GM23338 (cell line): ENCODE measurements around the gene TFB2M. TPM values are rescaled to one million over a fixed set of nuclear protein-coding genes. Genes with fewer than 3 reads are reported as not detected.

ENCODE experiments used
- ATAC-seq: fragments of 200-7000 bp; cut with Tn5 transposase; 3 replicates; pipeline ENCODE4 v1.9.1; 2020
- DNase-seq: peaks from one replicate; pipeline ENCODE4 v3.0.0-alpha.2; 2015; ENCODE audit warnings: low spot score
- H2AFZ ChIP-seq: fragments of 200-600 bp; sonication (generic); 2 replicates; pipeline ENCODE4 v1.8.0; 2016; ENCODE audit warnings: antibody characterized with exemption, mild to moderate bottlenecking, moderate library complexity
- H3F3A ChIP-seq: fragments of 200-600 bp; sonication (generic); replicated peaks from 2 replicates; pipeline ENCODE4 v1.8.0; 2017; ENCODE audit warnings: antibody characterized with exemption, mixed run types, low read depth
- H3K27ac ChIP-seq: fragments of 200-600 bp; sonication (generic); 2 replicates; pipeline ENCODE4 v1.6.1; 2016; ENCODE audit warnings: low read depth
- H3K27me3 ChIP-seq: fragments of 200-600 bp; sonication (generic); 2 replicates; pipeline ENCODE4 v1.8.0; 2016; ENCODE audit warnings: mild to moderate bottlenecking, mixed run types, moderate library complexity; ENCODE audit not compliant: insufficient read depth
- H3K36me3 ChIP-seq: fragments of 200-600 bp; sonication (generic); 2 replicates; pipeline ENCODE4 v1.8.0; 2016; ENCODE audit warnings: mild to moderate bottlenecking; ENCODE audit not compliant: insufficient read depth
- H3K4me1 ChIP-seq: fragments of 200-600 bp; sonication (generic); 2 replicates; pipeline ENCODE4 v1.8.0; 2016; ENCODE audit warnings: mild to moderate bottlenecking, moderate library complexity; ENCODE audit not compliant: insufficient read depth
- H3K4me2 ChIP-seq: fragments of 200-600 bp; sonication (generic); 2 replicates; pipeline ENCODE4 v1.7.1; 2017; ENCODE audit warnings: mixed run types
- H3K4me3 ChIP-seq: fragments of 200-600 bp; sonication (generic); 2 replicates; pipeline ENCODE4 v1.6.1; 2016; ENCODE audit warnings: mixed run types
- H3K79me2 ChIP-seq: fragments of 200-600 bp; sonication (generic); replicated peaks from 2 replicates; pipeline ENCODE4 v1.8.0; 2017; ENCODE audit warnings: mild to moderate bottlenecking; ENCODE audit not compliant: insufficient read depth
- H3K9me2 ChIP-seq: fragments of 200-600 bp; sonication (generic); 2 replicates; pipeline ENCODE4 v1.8.0; 2017; ENCODE audit not compliant: insufficient read depth
- H4K20me1 ChIP-seq: fragments of 200-600 bp; sonication (generic); replicated peaks from 2 replicates; pipeline ENCODE4 v1.8.0; 2017; ENCODE audit warnings: mild to moderate bottlenecking; ENCODE audit not compliant: insufficient read depth
- H3K27ac Mint-ChIP-seq: 2 replicates; pipeline ENCODE4 v1.8.0; 2020; ENCODE audit warnings: inconsistent platforms, mild to moderate bottlenecking, moderate library complexity, mixed read lengths
- H3K27me3 Mint-ChIP-seq: 3 replicates; pipeline ENCODE4 v1.8.0; 2022; ENCODE audit warnings: low read depth, mild to moderate bottlenecking, moderate library complexity, mixed read lengths, inconsistent platforms; ENCODE audit not compliant: insufficient read depth, poor library complexity
- H3K36me3 Mint-ChIP-seq: 3 replicates; pipeline ENCODE4 v1.8.0; 2021; ENCODE audit warnings: low read depth, mild to moderate bottlenecking, inconsistent platforms, moderate library complexity, mixed read lengths
- H3K4me1 Mint-ChIP-seq: 3 replicates; pipeline ENCODE4 v1.8.0; 2020; ENCODE audit warnings: mild to moderate bottlenecking, inconsistent platforms, mixed read lengths
- H3K4me3 Mint-ChIP-seq: 3 replicates; pipeline ENCODE4 v1.8.0; 2021; ENCODE audit warnings: moderate library complexity, mild to moderate bottlenecking, inconsistent platforms, mixed read lengths
- H3K9me3 Mint-ChIP-seq: 3 replicates; pipeline ENCODE4 v1.8.0; 2020; ENCODE audit warnings: moderate library complexity, mild to moderate bottlenecking, inconsistent platforms, mixed read lengths
- CREB1 ChIP-seq: fragments of 250-450 bp; sonication (Bioruptor Pico); IDR thresholded peaks from 2 replicates; pipeline ENCODE4 v1.5.0; 2020; ENCODE audit warnings: low read depth, mild to moderate bottlenecking, moderate library complexity
- ETS1 ChIP-seq: IDR thresholded peaks from 2 replicates; pipeline ENCODE4 v1.6.1; 2016; ENCODE audit warnings: antibody characterized with exemption
- EZH2 ChIP-seq: fragments of 200-600 bp; sonication (generic); IDR thresholded peaks from one replicate; pipeline ENCODE4 v1.8.0; 2017; ENCODE audit warnings: antibody characterized with exemption, mild to moderate bottlenecking, low read depth; ENCODE audit not compliant: unreplicated experiment
- EZH2phosphoT487 ChIP-seq: fragments of 200-600 bp; sonication (generic); IDR thresholded peaks from one replicate; pipeline ENCODE4 v1.8.1; 2018; ENCODE audit warnings: antibody characterized with exemption; ENCODE audit not compliant: unreplicated experiment
- NANOG ChIP-seq: IDR thresholded peaks from 2 replicates; pipeline ENCODE4 v1.6.1; 2016; ENCODE audit warnings: antibody characterized with exemption, borderline replicate concordance
- POLR2AphosphoS5 ChIP-seq: IDR thresholded peaks from 2 replicates; pipeline ENCODE4 v1.6.1; 2016; ENCODE audit warnings: antibody characterized with exemption, low read depth
- ZNF114 ChIP-seq: fragments of 250-450 bp; sonication (Bioruptor Pico); IDR thresholded peaks from 2 replicates; pipeline ENCODE4 v1.5.0; 2020; ENCODE audit warnings: mild to moderate bottlenecking, moderate library complexity
- ZNF462 ChIP-seq: fragments of 250-450 bp; sonication (Bioruptor Pico); IDR thresholded peaks from 2 replicates; pipeline ENCODE4 v1.5.0; 2020; ENCODE audit warnings: mild to moderate bottlenecking, moderate library complexity
- polyA plus RNA-seq: library from polyadenylated mRNA; unstranded; fragments of >200 nt; fragmentation: Nextera tagmentation; extraction: Ambion mirVana; gene quantifications from 2 replicates; pipeline ENCODE4 v1.2.1, GENCODE V29; 2016
- total RNA-seq: library from RNA; depleted of rRNA; stranded (reverse); fragments of >200 nt; shearing (Covaris generic); gene quantifications from 2 replicates; pipeline ENCODE4 v1.2.3, GENCODE V29; 2014

The TFB2M gene
- total and polyA plus RNA-seq, 2 experiments from 2014 or later = 18.7 to 24.9 TPM

GRCh38 chr1:246558041-246558440 is 8.0 kb downstream of the TFB2M start (continued):
- TF ChIP-seq ZNF462 (CRISPR knock-in tag) (no peak), ZNF114 (no peak), ETS1 (no peak), NANOG (no peak), EZH2 (no peak), POLR2AphosphoS5 (no peak), CREB1 (CRISPR knock-in tag) (no peak)

GRCh38 chr1:246554201-246554600 is 11.9 kb downstream of the TFB2M start:
- H3K9me2 ChIP-seq = no peaks in the 10 kb centered on the region
- H3K4me2 ChIP-seq = no peak overlapping the region
- peaks cover 44% of the 10 kb centered on the region for H3K79me2 ChIP-seq
- Mint-ChIP-seq H3K4me3 (no peak overlapping the region), H3K4me1 (no peaks in the 10 kb centered on the region), H3K27me3 (no peaks in the 10 kb centered on the region), H3K27ac (no peak overlapping the region), H3K9me3 (no peaks in the 10 kb centered on the region), H3K36me3 (peaks cover 53% of the 10 kb centered on the region)
- peaks cover 6% of the 10 kb centered on the region; the same call in 1 of the 2 replicates for H4K20me1 ChIP-seq
- H3K4me3 ChIP-seq = no peak overlapping the region
- no peaks in the 10 kb centered on the region for H3F3A ChIP-seq
- H3K4me1 ChIP-seq = no peaks in the 10 kb centered on the region
- H3K27me3 ChIP-seq = no peaks in the 10 kb centered on the region
- no peak for ATAC-seq
- TF ChIP-seq CREB1 (CRISPR knock-in tag) (no peak), EZH2phosphoT487 (no peak), POLR2AphosphoS5 (no peak)
- no peak for DNase-seq
- no peak overlapping the region for H3K27ac ChIP-seq
- H3K36me3 ChIP-seq = peaks cover 41% of the 10 kb centered on the region
- H2AFZ ChIP-seq = no peak overlapping the region
